GM12878 (cell line): Measurements from ENCODE around the gene GPR108. TPM values are rescaled to one million over a fixed set of nuclear protein-coding genes. Genes with fewer than 3 reads are reported as not detected.

Source experiments
- ATAC-seq: fragments of 200-7000 bp; cut with Tn5 transposase; 3 replicates; pipeline ENCODE4 v1.9.1; 2020; ENCODE audit warnings: mild to moderate bottlenecking, moderate library complexity
- BruUV-seq: library from RNA; stranded (reverse); fragments of 400-500 nt; replicated peaks from 2 replicates; lab custom pipeline; 2021; lab: Mats Ljungman, UMichigan
- CTCF ChIA-PET: fragments of 300-600 bp; sonication (Branson Sonifier 250); formaldehyde crosslinking; extraction: SDS; loops from one replicate; lab custom pipeline; 2021; ENCODE audit warnings: inconsistent platforms; lab: Yijun Ruan, JAX
- POLR2A ChIA-PET: fragments of 350-600 bp; formaldehyde crosslinking; extraction: SDS; loops from one replicate; lab custom pipeline; 2021; ENCODE audit warnings: inconsistent platforms; lab: Charles Lee
- RAD21 ChIA-PET: fragments of 300-600 bp; sonication (Branson Sonifier 250); formaldehyde crosslinking; loops from one replicate; lab custom pipeline; 2023; ENCODE audit warnings: antibody characterized with exemption; ENCODE audit not compliant: unreplicated experiment; lab: Charles Lee
- SMC1A ChIA-PET: fragments of 300-600 bp; sonication (Branson Sonifier 250); formaldehyde crosslinking; loops from one replicate; lab custom pipeline; 2023; ENCODE audit not compliant: unreplicated experiment, uncharacterized antibody; lab: Charles Lee
- DNase-seq: peaks from one replicate; pipeline ENCODE4 v3.0.0-alpha.2; 2011; ENCODE audit warnings: low read depth, low spot score
- FAIRE-seq: peaks from 3 replicates; lab custom pipeline; 2011; peaks lifted over from hg19 to GRCh38; lab: Jason Lieb, UNC
- H2AFZ ChIP-seq: 2 replicates; pipeline ENCODE4 v1.6.0; 2011; ENCODE audit warnings: low read depth, low read length, control low read depth; ENCODE audit not compliant: control insufficient read depth
- H3K27ac ChIP-seq: 2 replicates; pipeline ENCODE4 v1.5.1; 2011; ENCODE audit warnings: control low read depth; ENCODE audit not compliant: control insufficient read depth, insufficient read depth
- H3K27me3 ChIP-seq, 2 experiments: replicated peaks in 1 of 2; 2 replicates each; pipeline versions ENCODE4 v1.6.0 to v1.6.1; 2011; ENCODE audit warnings: low read length in 1 of 2; ENCODE audit not compliant: control insufficient read depth in 2 of 2, insufficient read depth in 2 of 2
- H3K36me3 ChIP-seq, 2 experiments: 2 replicates each; pipeline ENCODE4 v1.5.1; 2011; ENCODE audit warnings: low read length in 1 of 2; ENCODE audit not compliant: control insufficient read depth in 2 of 2, insufficient read depth in 2 of 2
- H3K4me1 ChIP-seq: 2 replicates; pipeline ENCODE4 v1.6.1; 2011; ENCODE audit warnings: mild to moderate bottlenecking, low read length, moderate library complexity, mixed read lengths; ENCODE audit not compliant: control insufficient read depth, insufficient read depth
- H3K4me2 ChIP-seq: 2 replicates; pipeline ENCODE4 v1.6.0; 2011; ENCODE audit warnings: control low read depth; ENCODE audit not compliant: control insufficient read depth, insufficient read depth
- H3K4me3 ChIP-seq: fragments of 200-600 bp; sonication (generic); 2 replicates; pipeline ENCODE4 v1.5.1; 2016
- H3K79me2 ChIP-seq: 2 replicates; pipeline ENCODE4 v1.6.0; 2011; ENCODE audit warnings: low read length; ENCODE audit not compliant: control insufficient read depth, insufficient read depth
- H3K9ac ChIP-seq: 2 replicates; pipeline ENCODE4 v1.8.0; 2011; ENCODE audit warnings: low read length, control low read depth, mixed read lengths; ENCODE audit not compliant: control insufficient read depth, insufficient read depth
- H3K9me3 ChIP-seq: replicated peaks from 3 replicates; pipeline ENCODE4 v1.5.1; 2011; ENCODE audit warnings: mild to moderate bottlenecking, low read length; ENCODE audit not compliant: control insufficient read depth, insufficient read depth
- H4K20me1 ChIP-seq: 2 replicates; pipeline ENCODE4 v1.6.0; 2011; ENCODE audit not compliant: control insufficient read depth, insufficient read depth
- ATF3 ChIP-seq: IDR thresholded peaks from 2 replicates; pipeline ENCODE4 v1.6.1; 2011; ENCODE audit warnings: low read depth, mild to moderate bottlenecking, low read length, moderate library complexity, borderline replicate concordance; ENCODE audit errors: extremely low read depth
- KDM1A ChIP-seq: fragments of 200-600 bp; sonication (generic); IDR thresholded peaks from 2 replicates; pipeline ENCODE4 v1.6.1; 2016; ENCODE audit warnings: borderline replicate concordance
- MTA3 ChIP-seq: IDR thresholded peaks from 2 replicates; pipeline ENCODE4 v1.6.1; 2012; ENCODE audit warnings: low read length, inconsistent platforms, borderline replicate concordance
- NFYA ChIP-seq: IDR thresholded peaks from 2 replicates; pipeline ENCODE4 v1.6.1; 2011; ENCODE audit warnings: low read depth, mild to moderate bottlenecking, low read length, improper control_type of control experiment, borderline replicate concordance
- NFYB ChIP-seq: IDR thresholded peaks from 2 replicates; pipeline ENCODE4 v1.6.1; 2011; ENCODE audit warnings: low read depth, mild to moderate bottlenecking, low read length, improper control_type of control experiment, moderate library complexity; ENCODE audit not compliant: insufficient read depth
- PBX3 ChIP-seq: IDR thresholded peaks from 2 replicates; pipeline ENCODE4 v1.6.1; 2011; ENCODE audit warnings: mild to moderate bottlenecking, low read depth, low read length, moderate library complexity; ENCODE audit not compliant: insufficient replicate concordance
- PKNOX1 ChIP-seq: fragments of 450-650 bp; IDR thresholded peaks from 2 replicates; pipeline ENCODE4 v1.6.1; 2016; ENCODE audit warnings: mild to moderate bottlenecking
- RAD51 ChIP-seq: fragments of 450-650 bp; IDR thresholded peaks from 2 replicates; pipeline ENCODE4 v1.6.1; 2016; ENCODE audit warnings: moderate library complexity, mild to moderate bottlenecking, inconsistent platforms
- USF2 ChIP-seq: IDR thresholded peaks from 2 replicates; pipeline ENCODE4 v1.6.1; 2011; ENCODE audit warnings: low read depth, low read length, improper control_type of control experiment, borderline replicate concordance
- ZBTB33 ChIP-seq: fragments of 450-650 bp; IDR thresholded peaks from 2 replicates; pipeline ENCODE4 v1.6.1; 2017; ENCODE audit warnings: mild to moderate bottlenecking
- ZNF592 ChIP-seq: fragments of 450-650 bp; IDR thresholded peaks from 2 replicates; pipeline ENCODE4 v1.6.1; 2017; ENCODE audit warnings: mild to moderate bottlenecking, moderate library complexity
- WGBS: methylation state at CpG from one replicate; pipeline ENCODE4 v1.1.6; 2016; ENCODE audit warnings: low lambda C conversion rate; ENCODE audit not compliant: insufficient replicate concordance, insufficient coverage; ENCODE audit errors: missing lambda C conversion rate; 5-methylcytosine and 5-hydroxymethylcytosine counted together
- in situ Hi-C: fragments of 300-500 bp; cut with MboI; formaldehyde crosslinking; loops from 9 replicates; pipeline ENCODE4 v1.14.3; 2018; ENCODE audit warnings: mixed read lengths
- intact Hi-C: fragments of 100-400 bp; cut with micrococcal nuclease; formaldehyde crosslinking; loops from one replicate; pipeline ENCODE4 v1.14.2; 2022; ENCODE audit not compliant: unreplicated experiment
- polyA plus RNA-seq, 11 experiments: library from polyadenylated mRNA; depleted of rRNA in 4 of 11; unstranded in 6 of 11; stranded (reverse) in 5 of 11; fragments of >200 nt; fragmentation: Nextera tagmentation in 4 of 11; fragmentation: Illumina TruSeq in 1 of 11; extraction: Ambion mirVana in 4 of 11; extraction: Trizol in 1 of 11; gene quantifications; 1 replicate in 1 of 11; 2 replicates in 10 of 11; pipeline versions ENCODE4 v1.2.1 to v1.2.3, GENCODE V29; 2011 to 2016; ENCODE audit warnings: inconsistent platforms in 2 of 11, missing spikeins in 2 of 11, low read depth in 1 of 11
- total RNA-seq, 4 experiments: library from RNA; depleted of rRNA in 3 of 4; stranded (reverse); fragments of >200 nt in 3 of 4; fragmentation: Illumina TruSeq in 1 of 4; extraction: Trizol in 1 of 4; gene quantifications; 2 replicates each; pipeline versions ENCODE4 v1.2.1 to v1.2.3, GENCODE V29; 2013 to 2021

The GPR108 gene
- total and polyA plus RNA-seq, 10 of the 15 experiments (the other 5 are each of a cell fraction or from before 2014, with no cell fraction given), result 4.4 to 87.2 (median 57.1) TPM

- CTCF ChIA-PET, result interaction anchor here (0.6 to 1.4 kb wide), 3 partner anchors 10 to 118 kb away, joined by 3 to 4 read pairs (median 4); no protein-coding TSS in a partner anchor
- H3K27ac ChIP-seq, result no peak overlapping the region
- H2AFZ ChIP-seq, result no peak overlapping the region
- WGBS, result 77% methylated on average over 4 of the region's 4 CpGs
- H3K27me3 ChIP-seq, result no peaks in the 10 kb centered on the region
- H3K4me2 ChIP-seq, result no peak overlapping the region
- SMC1A ChIA-PET, result interaction anchor here (1.1 to 1.4 kb wide), 3 partner anchors 23 to 131 kb away, joined by 3 to 5 read pairs (median 3); partner anchors contain the start of gene GPR108
- FAIRE-seq, result no peak
- H4K20me1 ChIP-seq, result no peaks in the 10 kb centered on the region
- no peaks in the 10 kb centered on the region; the same call in 2 of the 3 replicates for H3K9me3 ChIP-seq
- H3K36me3 ChIP-seq, result no peaks in the 10 kb centered on the region; a peak in 1 of 4 replicates
- BruUV-seq, result no TSS peak
- no peak for DNase-seq
- in situ Hi-C loops (no loop called here), intact Hi-C loops (no loop called here)
- H3K9ac ChIP-seq, result no peak overlapping the region
- RAD21 ChIA-PET, result interaction anchor here (0.9 kb wide), 1 partner anchor 23 kb away, joined by 4 read pairs; the partner anchor contains the start of gene GPR108
- peaks cover 10% of the 10 kb centered on the region for H3K4me1 ChIP-seq
- peaks cover 3% of the 10 kb centered on the region for H3K79me2 ChIP-seq
- POLR2A ChIA-PET, result interaction anchor here (0.5 to 1.9 kb wide), 2 partner anchors 11 to 488 kb away, joined by 4 to 10 read pairs; partner anchors contain the start of gene VAV1
- H3K4me3 ChIP-seq, result no peak overlapping the region
- ATAC-seq, result peak; percentile 55; the same call in 2 of the 3 replicates
- no peak for TF ChIP-seq MTA3
- peak; percentile 54; the same call in 1 of the 2 replicates for TF ChIP-seq ZBTB33
- peak; percentile 62 for TF ChIP-seq PKNOX1
- TF ChIP-seq NFYB, result peak; percentile 54; the same call in 1 of the 2 replicates
- TF ChIP-seq RAD51, result peak; percentile 38; the same call in 1 of the 2 replicates
- TF ChIP-seq KDM1A, result no peak
- TF ChIP-seq PBX3, result peak; percentile 9
- peak; percentile 28; the same call in 1 of the 2 replicates for TF ChIP-seq ATF3
- TF ChIP-seq NFYA, result no peak
- peak; percentile 25; the same call in 1 of the 2 replicates for TF ChIP-seq USF2
- TF ChIP-seq ZNF592, result no peak
These were observed 23.8 kb upstream of the GPR108 start for GRCh38 chr19:6761053-6761676.
